IPS DF 6.9 (cell line): ENCODE data around the gene MGST2.

ENCODE experiments used
- DNase-seq: peaks from one replicate; pipeline ENCODE4 v3.0.0-alpha.2; 2013; ENCODE audit warnings: low read depth, low spot score
- H3K27ac ChIP-seq: one replicate; pipeline ENCODE4 v1.5.1; 2013; ENCODE audit warnings: low read length, control low read depth
- H3K27me3 ChIP-seq: 2 replicates; pipeline ENCODE4 v1.6.1; 2013; ENCODE audit warnings: mild to moderate bottlenecking, low read length; ENCODE audit not compliant: control insufficient read depth, insufficient read depth
- H3K36me3 ChIP-seq: 2 replicates; pipeline ENCODE4 v1.6.1; 2013; ENCODE audit warnings: low read length; ENCODE audit not compliant: control insufficient read depth, insufficient read depth
- H3K4me1 ChIP-seq: 2 replicates; pipeline ENCODE4 v1.6.1; 2013; ENCODE audit warnings: low read length; ENCODE audit not compliant: control insufficient read depth, insufficient read depth
- H3K4me3 ChIP-seq: 2 replicates; pipeline ENCODE4 v1.5.1; 2013; ENCODE audit warnings: mild to moderate bottlenecking, low read length
- H3K9me3 ChIP-seq: 2 replicates; pipeline ENCODE4 v1.6.1; 2013; ENCODE audit warnings: low read length, inconsistent platforms; ENCODE audit not compliant: control insufficient read depth, insufficient read depth
- WGBS: extraction: QIAGEN DNeasy Blood & Tissue Kit; methylation state at CpG from one replicate; pipeline ENCODE4 v1.1.7; 2013; ENCODE audit warnings: mixed read lengths, missing lambda C conversion rate; ENCODE audit not compliant: insufficient read length, insufficient coverage; 5-methylcytosine and 5-hydroxymethylcytosine counted together

MGST2 gene

DNA sequence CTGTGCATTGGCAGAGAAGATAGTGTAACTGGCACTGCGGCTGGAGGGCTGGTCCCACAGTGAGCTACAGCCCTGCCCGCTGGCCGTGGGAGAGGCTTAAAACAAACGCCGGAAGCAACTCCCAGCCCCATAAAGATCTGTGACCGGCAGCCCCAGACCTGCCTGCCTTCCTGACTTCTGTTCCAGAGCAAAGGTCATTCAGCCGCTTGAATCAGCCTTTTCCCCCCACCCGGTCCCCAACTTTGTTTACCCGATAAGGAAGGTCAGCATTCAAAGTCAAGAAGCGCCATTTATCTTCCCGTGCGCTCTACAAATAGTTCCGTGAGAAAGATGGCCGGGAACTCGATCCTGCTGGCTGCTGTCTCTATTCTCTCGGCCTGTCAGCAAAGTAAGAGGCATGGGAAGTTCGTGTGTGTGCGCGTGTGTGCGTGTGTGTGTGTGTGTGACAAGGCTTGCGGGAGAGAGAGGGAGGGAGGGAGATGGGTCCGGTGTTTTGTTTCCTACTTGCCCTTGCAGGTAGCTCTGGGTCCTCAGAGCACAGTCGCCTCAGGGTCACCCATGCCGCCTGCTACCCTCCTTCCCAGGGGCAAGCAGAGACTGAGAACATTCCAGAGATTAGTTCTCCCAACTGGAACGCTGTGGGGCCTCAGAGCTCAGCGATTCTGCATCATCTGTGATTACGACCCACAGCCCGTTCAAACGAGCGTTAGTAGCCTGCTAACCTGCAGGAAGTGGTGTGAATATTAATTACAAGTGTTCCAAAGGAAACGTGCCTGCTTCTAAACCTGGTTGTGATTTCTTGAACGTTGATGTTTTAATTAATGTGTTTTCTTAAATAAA is at the start of gene MGST2:
MGST2 (plus strand) TSS at position 130 of the 840 bp plus-strand sequence; CDS start at position 331, 201 bp downstream.
- Histone ChIP-seq H3K4me1 (no peaks in the 10 kb centered on the region), H3K36me3 (no peaks in the 10 kb centered on the region), H3K4me3 (peak within 1 kb of the TSS; percentile 19; the same call in 1 of the 2 replicates), H3K27me3 (no peaks in the 10 kb centered on the region), H3K9me3 (no peaks in the 10 kb centered on the region), H3K27ac (no peak within 1 kb of the TSS)
- no CpG with 5 or more reads among the region's 32 CpGs for WGBS
- DNase-seq = no peak

DNA sequence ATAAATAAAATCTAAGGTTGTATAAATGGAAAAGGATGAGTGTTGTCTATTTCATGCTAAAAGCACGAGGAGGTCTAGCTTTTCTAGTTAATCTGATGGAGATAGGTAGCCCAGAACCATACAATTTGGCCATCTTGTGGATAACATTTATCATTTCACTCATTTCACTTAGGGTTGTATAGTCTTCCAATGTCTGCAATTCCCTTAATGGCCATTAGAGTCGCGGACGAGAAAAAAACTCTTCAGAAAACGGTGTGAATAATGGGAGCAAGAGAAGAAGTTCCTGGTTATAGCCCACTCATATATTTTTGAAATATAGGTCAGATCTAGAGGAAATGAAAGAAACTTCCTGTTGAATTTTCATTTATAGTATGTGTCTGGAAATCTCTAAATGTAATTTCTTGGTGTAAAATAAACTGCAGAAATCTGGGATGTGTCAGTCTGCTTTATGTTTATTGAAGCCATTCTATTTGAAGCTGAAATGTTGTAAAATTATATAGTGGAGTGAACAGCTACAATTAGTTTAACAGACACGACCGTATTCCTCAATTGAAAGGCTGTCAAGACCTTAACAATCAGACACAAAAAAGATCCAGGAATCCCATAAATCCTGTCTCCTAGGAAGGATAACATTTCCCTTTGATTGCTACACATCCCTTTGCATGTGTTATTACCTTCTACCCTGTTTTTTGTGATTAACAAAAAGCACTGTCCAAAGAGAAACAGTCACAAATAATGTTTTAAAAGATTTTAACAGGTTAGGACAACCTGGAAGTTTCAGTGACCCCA is 47.7 kb upstream of the MGST2 start:
- no peak for DNase-seq
- H3K27me3 ChIP-seq = peaks cover 11% of the 10 kb centered on the region

DNA sequence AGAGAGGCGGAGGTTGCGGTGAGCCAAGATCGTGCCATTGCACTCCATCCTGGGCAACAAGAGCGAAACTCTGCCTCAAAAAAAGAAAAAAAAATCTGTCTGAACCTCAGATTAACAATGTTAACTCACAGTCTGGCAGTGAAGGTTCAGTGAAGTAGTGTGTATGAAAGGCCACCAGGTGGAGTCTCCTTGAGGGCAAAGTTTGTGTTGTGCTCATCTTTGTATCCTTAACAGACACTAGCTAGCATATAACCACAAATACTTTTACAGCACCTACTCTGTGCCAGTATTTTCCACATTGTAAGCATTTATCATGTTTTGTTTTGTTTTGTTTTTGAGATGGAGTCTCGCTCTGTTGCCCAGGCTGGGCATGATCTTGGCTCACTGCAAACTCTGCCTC is 46.0 kb upstream of the MGST2 start:
- H3K4me1 ChIP-seq = 0 out of 2 replicates have a peak, but pooled peaks cover under 1% of the 10 kb centered on the region
- no peak overlapping the region for H3K27ac ChIP-seq
- H3K9me3 ChIP-seq = no peaks in the 10 kb centered on the region
- no peak for DNase-seq
- H3K4me3 ChIP-seq = no peak overlapping the region
- H3K36me3 ChIP-seq = no peaks in the 10 kb centered on the region
- no CpG with 5 or more reads among the region's 5 CpGs for WGBS
- peaks cover 25% of the 10 kb centered on the region for H3K27me3 ChIP-seq

More for the DNA sequence above, 47.7 kb upstream of the MGST2 start:
- WGBS = no CpG with 5 or more reads among the region's 7 CpGs
- H3K9me3 ChIP-seq = no peaks in the 10 kb centered on the region
- no peak overlapping the region for H3K27ac ChIP-seq
- H3K36me3 ChIP-seq = no peaks in the 10 kb centered on the region
- H3K4me3 ChIP-seq = no peak overlapping the region
- no peaks in the 10 kb centered on the region for H3K4me1 ChIP-seq

DNA sequence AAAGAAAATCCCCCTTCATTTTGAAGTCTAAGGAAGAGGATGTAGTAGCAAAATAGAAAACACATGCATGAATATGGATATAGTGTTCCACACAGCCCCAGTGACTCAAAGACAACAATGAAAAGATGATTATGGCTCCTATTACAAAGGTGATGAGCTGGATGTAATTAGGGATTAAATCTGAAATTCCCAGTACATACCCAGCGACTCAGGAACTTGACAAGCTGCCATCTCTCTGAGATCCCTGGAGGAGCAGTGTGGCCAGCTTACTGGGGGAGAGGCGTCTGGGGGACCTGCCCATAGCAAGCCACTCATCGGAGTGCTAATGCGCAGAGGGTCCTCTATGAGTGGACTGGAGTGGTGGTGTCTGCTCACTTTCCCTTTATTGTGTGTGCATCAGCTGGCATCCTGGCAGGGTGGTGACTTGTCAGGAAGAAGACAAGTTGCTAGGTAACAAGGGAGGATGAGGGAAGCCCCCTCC is 42.7 kb upstream of the MGST2 start:
- Histone ChIP-seq H3K4me3 (no peak overlapping the region), H3K27ac (no peak overlapping the region), H3K27me3 (peaks cover 47% of the 10 kb centered on the region), H3K36me3 (no peaks in the 10 kb centered on the region), H3K9me3 (no peaks in the 10 kb centered on the region), H3K4me1 (peaks cover 3% of the 10 kb centered on the region; the same call in 1 of the 2 replicates)
- DNase-seq = no peak
- no CpG with 5 or more reads among the region's 4 CpGs for WGBS

DNA sequence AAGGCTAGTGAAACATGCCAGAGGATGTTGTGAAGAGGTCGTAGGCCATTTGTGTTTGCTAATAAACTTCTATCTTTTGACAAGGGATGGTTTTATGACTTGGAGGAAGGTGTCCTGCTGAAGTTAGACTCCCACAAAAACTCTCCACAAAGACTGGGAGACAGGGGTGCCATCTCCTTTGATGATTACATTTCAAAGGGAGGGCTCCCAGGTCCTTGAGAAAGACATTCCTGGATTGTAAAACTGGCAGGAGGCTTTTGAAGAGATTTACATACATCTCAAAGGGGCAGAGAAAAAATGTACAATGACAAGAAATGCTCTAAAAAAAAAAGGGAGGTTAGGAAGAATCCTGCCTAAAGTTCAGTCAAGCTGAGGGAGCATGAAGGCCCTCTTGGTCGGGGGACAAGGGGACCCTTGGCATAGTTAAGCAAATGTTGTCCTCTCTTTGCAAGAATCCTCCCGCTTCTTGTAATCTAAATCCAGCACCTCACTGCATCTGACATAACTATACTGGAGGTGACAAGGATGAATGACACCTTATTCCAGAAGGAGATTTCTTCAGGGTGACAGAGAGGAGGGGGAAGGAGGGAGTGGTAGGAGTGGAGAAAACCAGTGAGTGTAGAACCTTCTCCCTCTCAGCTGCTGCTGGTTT is 41.1 kb upstream of the MGST2 start:
- no peak overlapping the region for H3K27ac ChIP-seq
- no peaks in the 10 kb centered on the region for H3K36me3 ChIP-seq
- no peak for DNase-seq
- no CpG with 5 or more reads among the region's 3 CpGs for WGBS
- H3K4me3 ChIP-seq = no peak overlapping the region
- peaks cover 50% of the 10 kb centered on the region for H3K27me3 ChIP-seq
- no peaks in the 10 kb centered on the region for H3K9me3 ChIP-seq
- peaks cover 3% of the 10 kb centered on the region; the same call in 1 of the 2 replicates for H3K4me1 ChIP-seq

DNA sequence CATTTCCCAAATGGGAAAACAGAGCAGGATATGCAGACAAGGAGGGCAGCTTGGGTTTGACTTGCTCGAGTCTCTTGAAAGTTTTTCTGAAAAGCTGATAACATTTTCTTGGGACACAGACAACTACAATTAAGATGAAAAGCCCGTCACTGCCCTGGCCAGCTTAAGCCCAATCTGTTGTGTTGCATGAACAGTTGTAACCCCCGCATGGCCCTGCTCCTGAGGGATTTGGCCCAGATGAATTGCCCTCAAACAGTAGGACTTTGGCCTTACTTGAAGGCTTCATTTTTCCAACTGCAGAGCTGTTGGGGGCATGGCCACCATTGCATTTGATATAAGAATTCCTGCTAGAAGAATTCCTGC is 40.5 kb upstream of the MGST2 start:
- Histone ChIP-seq H3K9me3 (no peaks in the 10 kb centered on the region), H3K4me3 (no peak overlapping the region), H3K36me3 (no peaks in the 10 kb centered on the region), H3K27ac (no peak overlapping the region), H3K27me3 (peaks cover 50% of the 10 kb centered on the region), H3K4me1 (peaks cover 3% of the 10 kb centered on the region; the same call in 1 of the 2 replicates)
- no CpG with 5 or more reads among the region's 3 CpGs for WGBS
- no peak for DNase-seq

DNA sequence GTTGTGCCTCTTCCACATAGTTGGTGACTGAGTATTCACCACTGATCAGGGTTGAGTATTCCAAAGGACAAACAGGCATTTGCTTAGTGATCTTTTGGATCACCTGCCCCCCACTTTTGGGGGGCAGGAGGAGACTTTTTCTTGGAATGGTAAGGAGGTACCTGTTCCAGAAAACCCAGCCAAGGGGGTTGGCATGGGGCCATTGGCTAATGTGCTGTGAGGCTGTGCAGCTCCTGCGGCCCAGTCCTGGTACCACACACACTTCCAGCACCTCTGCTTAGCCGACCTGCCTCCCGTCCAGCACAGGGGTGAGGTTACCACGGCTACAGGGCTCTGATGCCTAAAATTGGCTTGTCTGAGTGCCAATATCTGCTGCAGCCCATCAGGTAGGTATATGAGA is 40.1 kb upstream of the MGST2 start:
- Histone ChIP-seq H3K27me3 (peaks cover 50% of the 10 kb centered on the region), H3K27ac (no peak overlapping the region), H3K9me3 (no peaks in the 10 kb centered on the region), H3K4me3 (no peak overlapping the region), H3K36me3 (no peaks in the 10 kb centered on the region), H3K4me1 (peaks cover 3% of the 10 kb centered on the region; the same call in 1 of the 2 replicates)
- no CpG with 5 or more reads among the region's 4 CpGs for WGBS
- no peak for DNase-seq

DNA sequence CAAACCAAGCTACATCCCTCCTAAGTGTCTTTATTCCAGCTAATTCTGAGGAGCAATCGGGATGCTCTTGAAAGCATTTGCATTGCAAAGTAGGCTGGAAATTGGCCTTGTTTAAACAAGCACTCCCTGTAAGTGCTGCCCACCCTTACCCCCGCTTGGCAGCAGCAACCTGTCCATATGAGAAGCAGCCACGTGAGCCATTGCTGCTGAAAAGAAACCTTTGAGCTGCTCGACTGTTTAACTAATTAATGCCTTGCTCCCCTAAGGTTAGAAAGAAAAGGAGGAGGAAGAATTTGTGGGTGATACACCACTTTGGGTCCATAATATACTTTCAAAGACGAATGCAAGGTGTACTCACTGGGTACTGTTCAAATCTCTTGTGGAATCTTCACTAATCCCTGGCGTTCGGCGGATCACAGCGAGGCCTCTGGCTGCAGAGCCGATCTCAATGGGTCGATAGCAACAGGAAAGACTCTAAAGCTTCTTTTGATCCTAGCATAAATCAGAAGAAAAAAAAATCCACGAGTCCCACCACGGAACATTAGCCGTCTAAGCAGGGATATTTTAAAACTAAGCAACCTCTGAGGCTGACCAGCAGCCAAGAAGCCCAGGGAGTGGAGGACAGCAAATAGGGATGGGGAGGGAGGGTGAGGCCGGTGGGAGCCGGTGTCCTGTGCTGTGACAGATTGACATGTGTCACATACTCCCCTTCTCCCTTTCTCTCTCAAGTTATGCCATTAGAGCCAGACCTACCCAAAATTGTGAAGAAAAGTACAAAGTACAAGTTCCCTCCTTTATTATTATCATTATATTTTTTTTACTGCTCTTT is 37.2 kb upstream of the MGST2 start:
- DNase-seq = no peak
- Histone ChIP-seq H3K9me3 (no peaks in the 10 kb centered on the region), H3K4me1 (peaks cover 4% of the 10 kb centered on the region), H3K27ac (no peak overlapping the region), H3K4me3 (no peak overlapping the region), H3K27me3 (peaks cover 40% of the 10 kb centered on the region), H3K36me3 (no peaks in the 10 kb centered on the region)
- WGBS = no CpG with 5 or more reads among the region's 16 CpGs

DNA sequence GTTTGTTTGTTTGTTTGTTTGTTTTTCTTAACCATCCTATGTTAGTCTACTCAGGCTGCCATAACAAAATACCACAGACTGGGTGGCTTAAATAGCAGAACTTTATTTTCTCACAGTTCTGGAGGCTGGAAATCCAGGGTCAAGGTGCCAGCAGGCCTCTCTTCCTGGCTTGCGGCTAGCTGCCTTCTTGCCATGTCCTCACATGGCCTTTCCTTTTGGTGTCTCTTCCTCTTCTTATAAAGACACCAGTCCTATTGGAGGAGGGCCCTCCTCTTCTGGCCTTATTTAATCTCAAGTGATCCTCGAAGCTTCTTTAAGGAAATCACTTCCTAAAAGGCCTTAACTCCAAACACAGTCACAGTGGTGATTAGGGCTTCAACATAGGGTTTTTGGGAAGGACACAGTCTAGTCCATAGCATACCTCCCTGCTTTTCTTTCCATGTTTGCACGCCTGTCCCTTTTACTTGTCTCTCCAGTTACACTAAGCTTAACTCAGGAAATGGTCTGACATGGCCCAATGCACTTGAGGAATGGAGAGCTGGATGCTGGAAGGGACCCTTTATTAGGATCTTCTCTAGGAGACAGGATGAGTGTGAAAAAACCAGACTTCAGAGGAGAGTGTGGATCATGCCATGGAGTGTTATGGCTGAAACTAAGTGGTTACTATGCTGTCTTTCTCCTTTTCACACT is 36.0 kb upstream of the MGST2 start:
- no peak for DNase-seq
- Histone ChIP-seq H3K4me3 (no peak overlapping the region), H3K27ac (no peak overlapping the region), H3K9me3 (no peaks in the 10 kb centered on the region), H3K27me3 (peaks cover 32% of the 10 kb centered on the region), H3K4me1 (peaks cover 6% of the 10 kb centered on the region), H3K36me3 (no peaks in the 10 kb centered on the region)
- whole genome bisulfite sequencing = no CpG with 5 or more reads among the region's 3 CpGs
